GM12864 (cell line): ENCODE results near the gene NAA10.

Experiments used
- DNase-seq: peaks from one replicate; pipeline ENCODE4 v3.0.0-alpha.2; 2011; ENCODE audit warnings: low read depth
- H3K4me3 ChIP-seq: 2 replicates; pipeline ENCODE4 v1.5.1; 2011; ENCODE audit warnings: mild to moderate bottlenecking, low read depth, low read length, control low read depth
- TF ChIP-seq, protein P1 (sequence below): IDR thresholded peaks from 2 replicates; pipeline ENCODE4 v1.5.1; 2011; ENCODE audit warnings: low read depth, mild to moderate bottlenecking, moderate library complexity, low read length, control low read depth, inconsistent platforms; ENCODE audit errors: missing control alignments

The NAA10 gene

DNA sequence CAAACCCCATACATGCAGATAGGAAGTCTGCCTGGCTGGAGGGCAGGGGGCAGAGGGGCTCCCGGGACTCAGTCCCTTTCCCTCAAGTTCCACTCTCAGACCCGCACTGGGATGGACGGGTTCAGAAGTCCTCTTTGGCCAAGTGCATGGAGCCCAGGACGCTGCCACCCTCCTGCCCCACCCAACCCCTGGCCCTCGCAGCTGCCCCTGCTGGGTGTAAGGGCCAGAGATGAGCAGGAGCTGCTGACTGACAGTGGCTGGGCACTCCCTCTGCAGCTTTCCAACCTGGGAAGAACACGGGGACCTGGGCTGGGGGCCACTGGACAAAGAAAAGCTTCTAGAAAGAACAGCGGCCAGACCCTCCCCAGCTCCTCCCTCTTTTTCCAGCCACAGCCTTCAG is 52.3 kb downstream of the NAA10 start:
- TF ChIP-seq, protein P1, sequence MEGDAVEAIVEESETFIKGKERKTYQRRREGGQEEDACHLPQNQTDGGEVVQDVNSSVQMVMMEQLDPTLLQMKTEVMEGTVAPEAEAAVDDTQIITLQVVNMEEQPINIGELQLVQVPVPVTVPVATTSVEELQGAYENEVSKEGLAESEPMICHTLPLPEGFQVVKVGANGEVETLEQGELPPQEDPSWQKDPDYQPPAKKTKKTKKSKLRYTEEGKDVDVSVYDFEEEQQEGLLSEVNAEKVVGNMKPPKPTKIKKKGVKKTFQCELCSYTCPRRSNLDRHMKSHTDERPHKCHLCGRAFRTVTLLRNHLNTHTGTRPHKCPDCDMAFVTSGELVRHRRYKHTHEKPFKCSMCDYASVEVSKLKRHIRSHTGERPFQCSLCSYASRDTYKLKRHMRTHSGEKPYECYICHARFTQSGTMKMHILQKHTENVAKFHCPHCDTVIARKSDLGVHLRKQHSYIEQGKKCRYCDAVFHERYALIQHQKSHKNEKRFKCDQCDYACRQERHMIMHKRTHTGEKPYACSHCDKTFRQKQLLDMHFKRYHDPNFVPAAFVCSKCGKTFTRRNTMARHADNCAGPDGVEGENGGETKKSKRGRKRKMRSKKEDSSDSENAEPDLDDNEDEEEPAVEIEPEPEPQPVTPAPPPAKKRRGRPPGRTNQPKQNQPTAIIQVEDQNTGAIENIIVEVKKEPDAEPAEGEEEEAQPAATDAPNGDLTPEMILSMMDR = no peak
- no peak for DNase-seq

GRCh38 chrX:153882086-153882498 is 52.7 kb downstream of the NAA10 start:
- TF ChIP-seq, protein P1 = no peak
- DNase-seq = no peak
- no peak overlapping the region for H3K4me3 ChIP-seq

More for the DNA sequence above, 52.3 kb downstream of the NAA10 start:
- H3K4me3 ChIP-seq = no peak overlapping the region

GRCh38 chrX:153881281-153881680 is 53.6 kb downstream of the NAA10 start:
- TF ChIP-seq, protein P1 = no peak
- no peak overlapping the region for H3K4me3 ChIP-seq
- no peak for DNase-seq

DNA sequence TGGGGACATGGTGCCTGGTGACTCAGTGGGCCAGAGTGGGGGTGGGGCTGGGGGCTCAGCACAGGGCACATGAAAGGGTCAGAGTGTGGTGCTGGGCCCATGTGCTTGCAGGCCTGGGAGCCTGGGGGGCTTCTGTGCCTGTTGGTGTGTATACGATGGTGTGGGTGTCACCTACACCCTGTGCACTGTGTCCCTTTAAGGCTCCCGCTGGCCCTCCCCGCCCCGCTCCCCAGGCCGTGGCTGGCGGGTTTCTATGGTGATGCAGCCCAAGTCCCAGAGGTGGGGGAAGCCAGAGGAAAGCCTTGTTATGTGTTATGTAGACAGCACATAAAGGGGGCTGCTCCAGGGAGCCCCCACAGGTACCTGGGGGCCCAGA is 54.4 kb downstream of the NAA10 start:
- DNase-seq = no peak
- H3K4me3 ChIP-seq = no peak overlapping the region
- TF ChIP-seq, protein P1 = no peak

DNA sequence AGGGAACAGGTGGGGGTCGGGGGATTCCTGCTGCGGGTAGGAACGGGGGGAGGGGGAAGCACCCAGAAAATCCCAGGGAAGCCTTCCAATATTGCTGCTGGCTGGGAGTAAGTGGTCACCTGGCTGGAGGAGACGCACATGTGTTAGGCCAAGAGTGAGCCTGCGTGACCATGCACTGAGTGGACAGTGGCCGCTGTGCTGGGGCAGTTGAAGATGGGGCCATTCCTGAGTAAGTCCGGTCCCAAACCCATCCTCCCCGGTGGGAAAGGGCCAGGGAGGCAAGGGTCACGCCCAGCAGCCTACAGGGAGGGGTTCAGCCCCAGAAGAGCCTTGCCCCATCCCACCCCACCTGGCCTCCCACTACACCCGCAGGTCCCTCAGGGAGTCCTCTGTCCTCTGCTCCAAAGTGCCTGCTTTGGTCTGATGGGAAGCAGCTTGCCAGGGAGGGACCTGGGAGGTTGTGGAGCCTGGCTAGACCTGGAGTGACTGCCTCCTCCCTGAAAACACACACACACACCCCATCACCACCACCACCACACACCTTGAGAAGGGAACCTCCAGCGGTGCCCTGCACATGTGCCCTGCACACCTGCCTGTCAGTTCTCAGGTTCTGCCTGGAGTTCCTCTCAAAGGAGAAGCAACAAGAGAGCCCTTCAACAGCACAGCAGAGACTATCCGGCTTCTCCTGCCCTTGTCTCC is 54.9 kb downstream of the NAA10 start:
- no peak for DNase-seq
- TF ChIP-seq, protein P1 = no peak
- no peak overlapping the region for H3K4me3 ChIP-seq
